Fibroblast of mammary gland (primary cell): ENCODE data around the gene DNAH3.

Experiments used
- DNase-seq: peaks from one replicate; pipeline ENCODE4 v3.0.0-alpha.2; 2010; ENCODE audit warnings: low read depth
- H3K4me3 ChIP-seq: 2 replicates; pipeline ENCODE4 v1.5.1; 2011; ENCODE audit warnings: low read depth, mild to moderate bottlenecking, low read length, moderate library complexity; ENCODE audit not compliant: control insufficient read depth
- CTCF ChIP-seq: conservative IDR thresholded peaks from 2 replicates; pipeline ENCODE4 v1.5.1; 2011; ENCODE audit warnings: low read depth, low read length, inconsistent platforms; ENCODE audit not compliant: control insufficient read depth, insufficient read depth

Gene DNAH3

GRCh38 chr16:20906341-20907255, 244.0 kb downstream of the DNAH3 start:
- peak; percentile 93 for DNase-seq
- H3K4me3 ChIP-seq, result no peak overlapping the region
- no peak for TF ChIP-seq CTCF

DNA sequence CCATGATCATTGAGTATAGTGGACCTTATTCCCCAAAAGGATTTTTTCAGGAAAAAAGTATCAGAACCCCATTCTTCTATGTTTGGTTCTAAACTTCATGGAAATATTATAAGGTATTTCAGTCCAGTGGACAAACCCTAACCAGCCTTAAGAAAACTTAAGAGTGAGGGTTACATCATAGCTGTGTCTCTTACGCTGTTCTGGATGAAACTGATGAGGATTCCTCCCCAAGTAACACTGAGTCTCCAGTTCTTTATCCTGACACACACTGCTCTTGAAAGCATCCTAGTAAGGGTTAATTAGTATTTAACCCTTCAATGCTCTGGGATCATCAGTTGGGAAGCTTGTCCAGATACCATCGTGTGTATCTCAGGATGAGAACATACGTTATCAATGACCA, 245.1 kb downstream of the DNAH3 start:
- no peak for TF ChIP-seq CTCF
- no peak overlapping the region for H3K4me3 ChIP-seq
- DNase-seq, result peak; percentile 55

DNA sequence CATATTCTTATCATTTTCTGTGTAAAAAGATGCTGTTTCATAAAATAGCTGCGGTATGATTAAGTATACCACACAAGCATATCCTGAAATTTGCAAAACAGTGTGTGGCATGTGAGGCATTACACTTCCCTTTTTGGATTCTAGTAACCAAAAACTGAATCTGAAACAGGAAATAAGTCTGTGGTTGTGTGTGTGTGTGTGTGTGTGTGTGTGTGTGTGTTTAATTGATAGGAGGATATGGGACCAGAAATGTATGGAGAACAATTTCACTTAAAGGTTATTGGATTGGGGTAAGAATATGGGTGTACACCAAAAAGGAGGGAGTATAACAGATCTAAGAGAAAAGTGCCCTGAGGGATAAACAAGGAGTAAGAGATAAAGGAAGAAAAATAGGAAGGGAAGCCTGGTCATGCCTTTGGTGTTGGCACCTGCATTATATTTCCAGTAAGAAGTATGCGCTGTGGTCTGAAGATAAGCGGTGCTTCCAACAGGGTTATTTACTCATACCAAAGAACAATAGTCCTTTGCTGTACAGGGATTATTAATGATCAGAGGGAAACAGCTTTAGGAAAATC, 246.1 kb downstream of the DNAH3 start:
- peak; percentile 64 for DNase-seq

GRCh38 chr16:20903899-20904506, 246.6 kb downstream of the DNAH3 start:
- H3K4me3 ChIP-seq, result no peak overlapping the region
- no peak for DNase-seq
- no peak for TF ChIP-seq CTCF

More for the DNA sequence above, 246.1 kb downstream of the DNAH3 start:
- H3K4me3 ChIP-seq, result no peak overlapping the region
- no peak for TF ChIP-seq CTCF

GRCh38 chr16:20903116-20903898, 247.3 kb downstream of the DNAH3 start:
- no peak for TF ChIP-seq CTCF
- DNase-seq, result no peak
- no peak overlapping the region for H3K4me3 ChIP-seq

DNA sequence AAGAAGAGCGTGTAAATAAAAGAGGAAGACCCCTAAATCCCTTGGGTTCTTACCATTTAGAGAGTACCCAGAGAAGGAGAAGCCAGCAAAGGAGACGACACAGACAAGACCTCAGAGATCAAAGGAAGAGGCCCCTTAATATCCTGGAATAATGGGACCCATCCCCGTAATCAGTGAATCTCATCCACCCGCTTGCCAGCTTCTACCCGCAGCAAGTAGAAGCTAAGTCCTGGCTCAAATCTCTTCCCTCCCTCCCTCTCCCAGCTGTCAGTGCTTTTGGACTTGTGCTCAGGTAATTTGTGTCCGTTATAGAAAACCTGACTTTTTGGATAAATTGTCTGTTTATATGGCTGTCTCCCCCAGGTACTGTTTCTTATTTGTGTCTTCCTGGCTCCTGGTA, 248.2 kb downstream of the DNAH3 start:
- no peak overlapping the region for H3K4me3 ChIP-seq
- TF ChIP-seq CTCF, result no peak
- DNase-seq, result no peak
